Measurements from ENCODE around the gene WHRN. TPM values are rescaled to one million over a fixed set of nuclear protein-coding genes. Genes with fewer than 3 reads are reported as not detected.

WHRN gene
- total RNA-seq, 4 donors from 2014 or later = 3.7 to 13.2 (median 6.0) TPM

DNA sequence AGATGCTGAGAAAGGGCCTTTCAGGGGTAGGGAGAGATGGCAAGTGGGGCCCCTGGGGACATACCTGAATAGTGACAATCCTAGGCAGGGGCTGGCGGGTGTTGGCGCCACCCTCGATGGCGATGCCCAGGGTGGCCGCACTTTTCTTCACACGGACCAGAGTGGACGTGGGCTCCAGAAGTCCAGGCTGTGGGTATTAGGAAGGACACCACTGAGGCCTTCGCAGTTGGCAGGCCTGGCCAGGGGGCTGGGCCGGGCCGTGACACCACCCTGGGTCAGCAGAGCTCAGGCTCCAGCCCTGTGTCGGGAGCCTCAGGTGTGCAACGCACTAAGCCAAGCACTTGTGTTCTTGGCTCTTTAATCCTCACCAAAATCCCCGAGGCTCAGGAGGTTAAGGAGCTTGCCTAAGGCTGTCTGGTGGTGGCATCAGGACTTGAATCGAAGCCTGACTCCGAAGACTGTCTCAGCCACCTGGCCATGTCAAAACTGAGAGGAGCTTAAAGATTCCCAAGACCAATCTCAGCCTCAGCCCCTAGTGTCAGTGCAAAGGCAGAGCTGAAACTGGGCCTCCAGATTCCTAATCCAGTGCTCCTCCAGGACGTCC lies 102.0 kb downstream of the WHRN start:
- Histone ChIP-seq H3K36me3 (no peaks in the 10 kb centered on the region), H3K27ac (no peak overlapping the region), H3K4me3 (no peak overlapping the region), H3K27me3 (no peaks in the 10 kb centered on the region), H3K4me1 (peaks cover 0 to 11% (median 2%) of the 10 kb centered on the region in 4 donors), H3K9me3 (no peaks in the 10 kb centered on the region)
- WGBS, 2 donors = 88 to 90% methylated on average over 14 to 16 of the region's 16 CpGs
- DNase-seq (ENCODE audit: low spot score in 2 of 2) = no peak
- TF ChIP-seq, protein P1, sequence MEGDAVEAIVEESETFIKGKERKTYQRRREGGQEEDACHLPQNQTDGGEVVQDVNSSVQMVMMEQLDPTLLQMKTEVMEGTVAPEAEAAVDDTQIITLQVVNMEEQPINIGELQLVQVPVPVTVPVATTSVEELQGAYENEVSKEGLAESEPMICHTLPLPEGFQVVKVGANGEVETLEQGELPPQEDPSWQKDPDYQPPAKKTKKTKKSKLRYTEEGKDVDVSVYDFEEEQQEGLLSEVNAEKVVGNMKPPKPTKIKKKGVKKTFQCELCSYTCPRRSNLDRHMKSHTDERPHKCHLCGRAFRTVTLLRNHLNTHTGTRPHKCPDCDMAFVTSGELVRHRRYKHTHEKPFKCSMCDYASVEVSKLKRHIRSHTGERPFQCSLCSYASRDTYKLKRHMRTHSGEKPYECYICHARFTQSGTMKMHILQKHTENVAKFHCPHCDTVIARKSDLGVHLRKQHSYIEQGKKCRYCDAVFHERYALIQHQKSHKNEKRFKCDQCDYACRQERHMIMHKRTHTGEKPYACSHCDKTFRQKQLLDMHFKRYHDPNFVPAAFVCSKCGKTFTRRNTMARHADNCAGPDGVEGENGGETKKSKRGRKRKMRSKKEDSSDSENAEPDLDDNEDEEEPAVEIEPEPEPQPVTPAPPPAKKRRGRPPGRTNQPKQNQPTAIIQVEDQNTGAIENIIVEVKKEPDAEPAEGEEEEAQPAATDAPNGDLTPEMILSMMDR (IDR thresholded peaks at IDR 0.05) = no peak
- TF ChIP-seq EP300 (IDR thresholded peaks at IDR 0.05) (no peak), POLR2A (IDR thresholded peaks at IDR 0.05) (no peak)

- no peaks in the 10 kb centered on the region for H3K36me3 ChIP-seq
- 73 to 82% methylated on average over 7 of the region's 7 CpGs for WGBS, 2 donors
- no peak for DNase-seq (ENCODE audit: low spot score in 2 of 2)
- H3K9me3 ChIP-seq = no peaks in the 10 kb centered on the region
- TF ChIP-seq, protein P1 (IDR thresholded peaks at IDR 0.05) = no peak
- TF ChIP-seq POLR2A (IDR thresholded peaks at IDR 0.05) = no peak
- no peak for TF ChIP-seq EP300 (IDR thresholded peaks at IDR 0.05)
- H3K4me3 ChIP-seq = no peak overlapping the region
- no peaks in the 10 kb centered on the region for H3K27me3 ChIP-seq
- H3K4me1 ChIP-seq = peaks cover 0 to 23% (median 7%) of the 10 kb centered on the region in 4 donors
- H3K27ac ChIP-seq = no peak overlapping the region
Observed at GRCh38 chr9:114401344-114401743, 103.9 kb downstream of the WHRN start.

GRCh38 chr9:114400772-114401171 lies 104.5 kb downstream of the WHRN start:
- peaks cover 0 to 27% (median 8%) of the 10 kb centered on the region in 4 donors for H3K4me1 ChIP-seq
- no peaks in the 10 kb centered on the region for H3K27me3 ChIP-seq
- H3K27ac ChIP-seq = no peak overlapping the region
- DNase-seq (ENCODE audit: low spot score in 2 of 2) = no peak
- no peaks in the 10 kb centered on the region for H3K36me3 ChIP-seq
- TF ChIP-seq, protein P1 (IDR thresholded peaks at IDR 0.05) = no peak
- TF ChIP-seq POLR2A (IDR thresholded peaks at IDR 0.05) = no peak
- no peak for TF ChIP-seq EP300 (IDR thresholded peaks at IDR 0.05)
- H3K9me3 ChIP-seq = no peaks in the 10 kb centered on the region
- H3K4me3 ChIP-seq = no peak overlapping the region
- 68 to 86% methylated on average over 2 of the region's 2 CpGs for WGBS, 2 donors

- WGBS, 2 donors = 57 to 62% methylated on average over 1 of the region's 1 CpG
- H3K27ac ChIP-seq = no peak overlapping the region
- H3K9me3 ChIP-seq = no peaks in the 10 kb centered on the region
- no peak for DNase-seq (ENCODE audit: low spot score in 2 of 2)
- H3K36me3 ChIP-seq = no peaks in the 10 kb centered on the region
- H3K27me3 ChIP-seq = no peaks in the 10 kb centered on the region
- TF ChIP-seq POLR2A (IDR thresholded peaks at IDR 0.05) (no peak), EP300 (IDR thresholded peaks at IDR 0.05) (no peak)
- TF ChIP-seq, protein P1 (IDR thresholded peaks at IDR 0.05) = no peak
- no peak overlapping the region for H3K4me3 ChIP-seq
- H3K4me1 ChIP-seq = peaks cover 0 to 28% (median 11%) of the 10 kb centered on the region in 4 donors
Observed at GRCh38 chr9:114400219-114400618, 105.1 kb downstream of the WHRN start.

- DNase-seq (ENCODE audit: low spot score in 2 of 2) = no peak
- 87 to 90% methylated on average over 4 of the region's 4 CpGs for WGBS, 2 donors
- H3K27ac ChIP-seq = no peak overlapping the region
Observed at GRCh38 chr9:114399381-114399780, 105.9 kb downstream of the WHRN start.

More at GRCh38 chr9:114399381-114399780, 105.9 kb downstream of the WHRN start:
- H3K36me3 ChIP-seq = no peaks in the 10 kb centered on the region
- H3K4me3 ChIP-seq = no peak overlapping the region
- H3K27me3 ChIP-seq = no peaks in the 10 kb centered on the region
- H3K4me1 ChIP-seq = peaks cover 0 to 36% (median 15%) of the 10 kb centered on the region in 4 donors
- no peaks in the 10 kb centered on the region for H3K9me3 ChIP-seq
- TF ChIP-seq EP300 (IDR thresholded peaks at IDR 0.05) (no peak), POLR2A (IDR thresholded peaks at IDR 0.05) (no peak)
- TF ChIP-seq, protein P1 (IDR thresholded peaks at IDR 0.05) = no peak

All from tibial nerve (tissue), 4 donors.